Activated gamma-delta T cell treated with Interleukin-2 at 50 U/mL for 16 hours (primary cell): ENCODE measurements around the gene CYB5R4.
"Not testable (repeated sequence)": the region's sequence is repeated elsewhere in the genome, so short reads cannot be mapped to it uniquely, and the experiment has no call there.

ENCODE experiments used
- DNase-seq: peaks from one replicate; pipeline ENCODE4 v3.0.0-alpha.2; 2020

Gene CYB5R4

GRCh38 chr6:83917001-83917400 is 57.5 kb downstream of the CYB5R4 start:
- DNase-seq: no peak

DNA sequence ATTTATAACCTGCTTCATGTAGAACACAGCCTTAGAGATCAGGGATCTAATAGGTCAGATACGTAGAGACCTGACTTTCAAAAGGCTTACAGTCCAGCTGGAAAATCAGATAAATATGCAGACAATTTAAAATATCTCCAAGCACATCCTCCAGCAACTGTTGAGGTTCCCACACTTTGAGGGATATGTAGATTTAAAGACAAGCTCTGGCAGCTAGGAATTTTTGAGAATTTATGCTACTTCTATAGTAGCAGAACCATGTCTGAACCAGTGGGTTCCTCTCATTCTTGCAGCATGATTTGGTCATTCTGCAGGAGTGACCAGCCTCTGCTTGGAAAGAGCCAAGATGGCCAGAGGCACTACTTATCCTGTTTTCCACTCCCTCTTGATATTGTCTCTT is 60.5 kb downstream of the CYB5R4 start:
- no peak for DNase-seq

GRCh38 chr6:83921315-83921714 is 61.8 kb downstream of the CYB5R4 start:
- no peak for DNase-seq

GRCh38 chr6:83927470-83927869 is 68.0 kb downstream of the CYB5R4 start:
- DNase-seq: no peak

GRCh38 chr6:83928286-83928685 is 68.8 kb downstream of the CYB5R4 start:
- no peak for DNase-seq

DNA sequence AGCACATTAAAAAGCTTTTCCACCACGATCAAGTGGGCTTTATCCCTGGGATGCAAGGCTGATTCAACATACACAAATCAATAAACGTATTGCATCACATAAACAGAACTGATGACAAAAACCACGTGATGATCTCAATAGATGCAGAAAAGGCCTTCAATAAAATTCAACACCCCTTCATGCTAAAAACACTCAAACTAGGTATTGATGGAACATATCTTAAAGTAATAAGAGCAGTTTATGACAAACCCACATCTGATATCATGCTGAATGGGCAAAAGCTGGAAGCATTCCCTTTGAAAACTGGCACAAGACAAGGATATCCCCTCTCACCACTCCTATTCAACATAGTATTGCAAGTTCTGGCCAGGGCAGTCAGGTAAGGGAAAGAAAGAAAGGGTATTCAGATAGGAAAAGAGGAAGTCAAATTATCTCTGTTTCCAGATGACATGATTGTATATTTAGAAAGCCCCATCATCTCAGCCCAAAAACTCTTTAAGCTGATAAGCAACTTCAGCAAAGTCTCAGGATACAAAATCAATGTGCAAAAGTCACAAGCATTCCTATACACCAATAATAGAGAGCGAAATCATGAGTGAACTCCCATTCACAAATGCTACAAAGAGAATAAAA is 86.8 kb downstream of the CYB5R4 start:
- not testable (repeated sequence) for DNase-seq

- not testable (repeated sequence) for DNase-seq
Measured at GRCh38 chr6:83947983-83948382, 88.5 kb downstream of the CYB5R4 start.

DNA sequence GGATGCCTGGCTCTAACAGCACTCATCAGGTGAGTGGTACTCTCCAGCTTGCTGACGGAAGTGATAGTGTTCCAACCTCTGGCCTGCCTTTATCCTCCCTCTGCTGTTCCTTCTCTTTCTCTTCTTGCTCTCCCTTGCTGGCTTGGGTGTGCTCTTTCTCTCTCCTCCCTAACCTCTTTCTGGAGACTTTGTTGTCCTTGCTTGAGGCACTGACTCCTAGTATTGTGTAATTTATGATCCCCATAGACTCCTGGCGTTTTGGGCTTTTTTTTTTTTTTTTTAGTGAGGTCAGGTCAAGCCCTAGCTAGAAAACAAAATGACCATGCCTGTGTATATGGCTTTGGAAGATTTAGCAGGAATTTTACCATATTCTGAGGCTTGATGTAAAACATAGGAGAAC is 89.4 kb downstream of the CYB5R4 start:
- DNase-seq: no peak

DNA sequence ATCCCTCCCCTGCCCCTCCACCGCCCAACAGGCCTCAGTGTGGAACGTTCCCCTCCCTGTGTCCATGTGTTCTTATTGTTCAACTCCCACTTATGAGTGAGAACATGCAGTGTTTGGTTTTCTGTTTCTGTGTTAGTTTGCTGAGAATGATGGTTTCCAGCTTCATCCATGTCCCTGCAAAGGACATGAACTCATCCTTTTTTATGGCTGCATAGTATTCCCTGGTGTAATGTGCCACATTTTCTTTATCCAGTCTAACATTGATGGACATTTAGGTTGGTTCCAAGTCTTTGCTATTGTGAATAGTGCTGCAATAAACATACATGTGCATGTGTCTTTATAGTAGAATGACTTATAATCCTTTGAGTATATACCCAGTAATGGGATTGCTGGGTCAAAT is 91.9 kb downstream of the CYB5R4 start:
- DNase-seq: not testable (repeated sequence)

DNA sequence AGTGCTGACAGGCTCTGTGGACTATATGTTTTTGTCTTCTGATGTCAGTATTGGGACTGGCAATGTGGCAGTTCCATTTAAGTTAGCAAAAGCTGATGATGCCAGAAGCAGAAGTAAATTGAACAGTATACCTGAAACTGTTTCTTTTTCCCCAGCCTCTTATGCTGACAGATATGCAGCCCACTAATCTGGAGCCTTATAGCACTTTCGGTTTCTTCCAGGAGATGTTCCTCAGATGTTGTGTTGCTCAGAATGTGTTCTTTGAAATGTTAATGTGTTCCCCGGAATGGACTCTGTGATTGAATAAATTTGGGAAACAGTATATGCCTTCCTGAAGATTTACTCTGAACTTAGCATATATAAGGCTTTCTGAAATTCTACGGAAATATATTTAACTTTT is 93.3 kb downstream of the CYB5R4 start:
- DNase-seq: no peak

DNA sequence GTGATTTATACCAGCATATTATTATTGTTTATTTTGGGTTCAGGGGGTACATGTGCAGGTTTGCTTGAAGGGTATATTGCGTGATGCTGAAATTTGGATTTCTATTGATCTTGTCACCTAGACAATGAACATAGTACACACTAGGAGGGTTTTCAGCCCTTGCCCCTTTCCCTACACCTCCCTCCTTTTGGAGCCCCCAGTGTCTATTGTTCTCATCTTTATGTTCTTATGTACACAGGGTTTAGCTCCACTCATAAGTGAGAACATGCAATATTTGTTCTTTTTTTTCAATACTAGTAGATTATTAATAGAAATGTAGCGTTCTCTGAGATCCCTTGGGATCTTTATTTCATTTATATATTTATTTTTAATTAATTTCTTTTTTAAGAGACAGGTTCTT is 94.9 kb downstream of the CYB5R4 start:
- no peak for DNase-seq

DNA sequence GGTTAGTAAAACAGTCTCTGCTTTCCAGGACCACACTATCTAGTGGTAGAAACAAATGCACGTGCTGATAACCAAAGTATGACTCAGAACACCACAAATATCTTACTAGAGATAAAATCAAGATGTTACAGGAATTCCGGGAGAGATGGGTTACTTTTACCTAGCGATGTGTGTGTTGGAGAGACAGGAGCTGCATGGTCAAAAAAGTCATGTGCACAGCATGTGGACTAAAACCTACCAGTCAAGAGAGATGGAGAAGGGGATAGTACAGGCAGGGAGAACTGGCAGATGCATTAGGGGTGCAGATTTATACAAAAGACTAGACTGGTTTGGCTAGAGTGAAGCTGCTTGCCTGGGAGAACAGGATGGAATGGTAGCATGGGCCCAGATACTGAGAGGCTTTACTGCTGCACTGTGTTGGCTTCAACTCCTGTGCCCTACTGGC is 98.8 kb downstream of the CYB5R4 start:
- DNase-seq: no peak

DNA sequence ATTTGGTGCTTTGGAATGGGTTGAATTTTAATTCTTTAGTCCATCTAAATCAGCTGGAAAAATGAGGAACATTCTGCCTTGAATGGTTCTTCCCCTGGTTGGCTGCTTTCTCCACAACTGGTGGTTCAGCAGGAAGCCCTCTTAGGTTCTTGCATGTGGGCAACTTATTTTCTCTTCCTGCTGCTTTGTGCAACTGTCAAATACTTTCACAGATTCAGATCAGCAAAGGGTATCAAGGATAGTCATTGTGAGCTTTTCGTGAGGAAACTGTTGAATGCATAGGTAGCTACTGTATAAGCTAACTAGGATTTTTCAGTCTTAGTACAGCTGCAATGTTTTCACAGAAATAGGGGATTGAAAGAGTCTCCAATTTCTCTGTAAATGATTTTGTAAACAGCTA is 101.2 kb downstream of the CYB5R4 start:
- no peak for DNase-seq

GRCh38 chr6:83962582-83962981 is 103.1 kb downstream of the CYB5R4 start:
- no peak for DNase-seq

DNA sequence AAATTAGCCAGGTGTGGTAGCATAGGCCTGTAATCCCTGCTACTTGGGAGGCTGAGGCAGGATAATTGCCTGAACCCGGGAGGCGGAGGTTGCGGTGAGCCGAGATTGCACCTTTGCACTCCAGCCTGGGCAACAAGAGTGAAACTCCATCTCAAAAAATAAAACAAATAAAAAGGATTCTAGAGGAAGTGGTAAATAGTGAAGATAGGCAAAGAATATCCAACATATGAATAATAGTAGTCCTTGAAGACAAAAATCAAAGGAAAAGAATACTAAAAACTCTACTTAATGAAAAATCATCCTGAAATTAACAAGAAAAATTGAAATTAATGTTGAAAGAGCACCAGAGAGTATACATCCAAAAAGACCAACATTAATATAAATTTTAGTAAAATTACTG is 107.0 kb downstream of the CYB5R4 start:
- DNase-seq: no peak

DNA sequence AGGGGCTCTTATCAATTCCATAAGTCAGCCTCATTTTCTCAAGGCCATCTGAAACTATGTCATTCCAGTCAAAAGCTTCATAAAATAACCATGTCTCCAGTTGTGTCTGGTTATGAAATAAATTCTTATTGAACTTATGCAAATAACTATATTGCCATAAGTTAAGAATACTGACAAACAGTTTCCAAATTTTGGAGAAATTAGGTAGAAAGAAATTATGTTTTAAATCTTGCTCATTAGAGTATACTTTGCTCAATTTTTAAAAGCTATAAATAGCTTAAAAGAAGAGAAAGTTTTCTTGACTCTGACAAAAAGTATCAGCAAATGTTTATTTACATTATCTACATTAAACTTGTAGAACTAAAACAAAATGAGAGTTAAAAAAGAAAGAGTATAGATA is 111.1 kb downstream of the CYB5R4 start:
- DNase-seq: no peak

DNA sequence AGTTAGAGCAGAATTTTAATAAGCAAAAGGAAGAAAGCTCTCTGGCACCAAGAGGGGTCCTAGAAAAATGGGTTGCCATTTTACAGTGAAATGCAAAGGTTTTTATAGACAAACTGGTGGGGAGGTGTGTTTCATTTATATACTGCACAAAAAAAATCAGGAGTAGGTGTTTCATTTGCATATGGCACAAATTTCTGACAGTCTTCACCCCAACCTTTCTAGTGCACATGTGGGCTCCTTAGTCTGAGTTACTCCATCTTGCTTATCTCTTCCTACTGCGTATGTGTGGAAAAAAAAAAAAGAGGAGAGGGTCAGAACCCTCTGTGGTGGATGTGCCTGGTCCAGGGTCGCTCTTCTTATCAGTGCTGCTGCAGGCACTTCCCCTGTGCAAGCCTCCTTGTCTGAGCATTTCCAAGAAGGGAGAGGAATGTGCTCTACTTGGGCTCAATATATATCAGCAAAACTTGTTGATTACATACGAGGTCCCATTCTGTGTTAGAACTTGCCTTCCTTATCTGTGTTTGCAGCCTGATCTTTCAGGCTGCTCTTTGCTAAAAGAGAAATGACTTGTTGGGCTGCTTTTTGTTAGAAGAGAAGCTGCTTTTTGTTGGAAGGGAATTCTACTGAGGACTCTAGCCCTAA is 115.0 kb downstream of the CYB5R4 start:
- DNase-seq: no peak

- no peak for DNase-seq
Measured at GRCh38 chr6:83976037-83976755, 116.7 kb downstream of the CYB5R4 start.

DNA sequence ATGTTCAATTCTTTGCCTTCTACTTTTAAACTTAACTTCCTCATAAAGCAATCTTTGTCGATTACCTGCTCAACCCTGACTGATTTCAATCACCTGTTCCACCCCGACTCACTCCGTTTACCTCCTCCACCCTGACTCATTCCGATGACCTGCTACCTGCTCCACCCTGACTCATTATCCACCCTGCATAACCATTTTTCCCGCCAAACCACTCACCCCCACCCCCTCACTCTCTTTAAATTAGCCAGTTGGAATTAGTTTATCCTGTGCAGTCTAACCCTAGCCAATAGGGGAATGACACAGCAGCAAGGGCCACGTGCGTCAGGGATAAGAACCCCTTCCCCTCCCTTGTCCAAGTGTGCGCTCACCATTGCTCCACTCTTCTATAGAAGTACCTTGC is 117.4 kb downstream of the CYB5R4 start:
- no peak for DNase-seq

DNA sequence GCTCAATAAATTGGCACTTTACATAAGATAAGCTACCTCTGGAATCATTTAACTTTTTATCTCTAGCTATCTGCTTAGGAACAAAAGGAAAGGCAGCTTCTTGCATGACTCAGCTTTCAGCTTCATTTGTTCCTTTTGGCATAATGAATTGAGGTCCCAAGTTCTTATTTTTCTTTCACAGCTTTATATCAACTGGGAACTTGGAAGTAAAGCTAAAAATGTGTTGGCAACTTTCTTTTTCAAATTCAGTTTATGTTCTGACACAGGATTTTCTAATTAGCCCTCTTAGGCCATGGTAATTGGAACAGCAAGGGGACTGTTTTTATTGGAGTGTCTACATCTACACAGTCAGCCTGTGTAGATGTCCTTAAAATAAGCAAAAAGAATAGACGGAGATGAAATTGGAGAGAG is 118.8 kb downstream of the CYB5R4 start:
- DNase-seq: no peak

DNA sequence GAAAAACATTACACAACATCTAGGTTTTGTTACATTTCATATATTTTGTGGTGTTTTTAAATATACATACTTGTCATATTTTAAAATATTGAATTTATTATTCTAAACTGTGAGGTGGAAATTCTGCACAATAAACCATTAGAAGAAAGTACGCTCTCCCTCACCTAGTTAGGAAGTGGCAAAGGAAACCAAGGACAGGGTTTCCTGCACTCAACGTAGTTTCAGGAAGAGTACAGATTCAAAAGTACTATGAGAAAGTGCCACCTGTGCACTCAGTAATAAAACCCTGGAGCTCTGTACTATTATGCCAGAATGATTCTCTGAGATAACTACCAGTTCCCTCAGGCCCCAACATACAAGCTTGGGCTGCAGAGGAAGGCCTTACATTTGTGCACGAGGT is 119.5 kb downstream of the CYB5R4 start:
- no peak for DNase-seq

DNA sequence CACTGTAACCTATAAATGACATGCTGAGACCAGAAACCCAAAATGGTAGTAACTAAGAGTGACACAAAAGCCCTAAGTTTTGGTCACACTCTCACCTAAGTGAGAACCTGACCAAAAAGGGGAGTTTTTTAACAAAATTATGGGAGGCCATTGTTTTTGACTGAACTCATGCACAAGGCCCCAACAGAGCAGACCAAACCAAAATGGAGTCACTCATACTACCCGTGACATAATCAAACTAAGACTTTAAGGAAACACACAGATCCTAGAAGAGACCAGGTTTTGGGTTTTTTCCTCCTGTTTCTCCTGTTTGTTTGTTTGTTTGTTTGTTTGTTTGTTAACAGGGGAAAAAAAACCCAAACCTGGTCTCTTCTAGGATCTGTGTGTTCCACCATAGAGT is 124.9 kb downstream of the CYB5R4 start:
- DNase-seq: no peak

- no peak for DNase-seq
Measured at GRCh38 chr6:83985308-83985713, 125.8 kb downstream of the CYB5R4 start.

DNA sequence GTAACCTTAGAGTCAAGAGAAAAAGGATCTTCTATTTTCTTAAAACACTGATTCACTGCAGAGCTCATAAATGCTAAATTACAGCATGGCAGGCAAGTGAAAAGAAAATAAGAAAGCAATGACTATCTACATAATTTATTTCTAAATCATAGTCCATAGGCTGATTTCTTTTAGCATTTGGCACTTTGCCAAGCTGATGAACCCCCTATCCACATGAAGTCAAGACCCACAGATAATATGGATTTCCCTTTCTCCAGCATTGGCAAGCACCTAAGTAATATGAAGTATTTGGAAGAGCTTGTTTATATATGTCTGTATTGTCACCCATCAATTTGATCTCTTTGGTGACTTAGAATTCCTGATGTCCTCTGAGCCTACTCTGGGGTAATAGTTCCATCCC is 126.2 kb downstream of the CYB5R4 start:
- DNase-seq: no peak
